ENCODE results near the gene RGS13.

Gene RGS13

DNA sequence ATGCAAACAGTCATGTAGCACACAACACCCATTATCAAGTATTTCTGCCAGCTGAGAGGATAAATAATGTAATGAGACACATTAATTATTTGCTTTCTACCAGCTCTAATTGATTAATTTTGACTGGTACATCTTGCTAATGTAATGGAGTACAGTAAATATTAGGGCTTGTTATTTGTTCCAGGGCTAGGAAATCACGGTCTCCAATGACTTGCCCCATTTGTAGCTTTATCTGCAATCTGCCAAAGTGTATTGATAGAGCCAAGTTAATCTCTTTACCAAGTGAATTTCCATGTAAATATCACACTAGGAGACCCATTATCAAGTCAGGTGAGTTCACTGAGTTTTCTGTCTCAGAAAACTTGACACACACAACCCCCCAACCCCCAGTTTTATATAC, 55.1 kb downstream of the RGS13 start:
- in situ Hi-C loops (cut with MboI; ENCODE audit: low pct_unique_long_range_greater_than_20kb, low sequenced_read_pairs, unreplicated experiment): no loop called here
- no peak for DNase-seq (ENCODE audit: low spot score)
- TF ChIP-seq, protein P1, sequence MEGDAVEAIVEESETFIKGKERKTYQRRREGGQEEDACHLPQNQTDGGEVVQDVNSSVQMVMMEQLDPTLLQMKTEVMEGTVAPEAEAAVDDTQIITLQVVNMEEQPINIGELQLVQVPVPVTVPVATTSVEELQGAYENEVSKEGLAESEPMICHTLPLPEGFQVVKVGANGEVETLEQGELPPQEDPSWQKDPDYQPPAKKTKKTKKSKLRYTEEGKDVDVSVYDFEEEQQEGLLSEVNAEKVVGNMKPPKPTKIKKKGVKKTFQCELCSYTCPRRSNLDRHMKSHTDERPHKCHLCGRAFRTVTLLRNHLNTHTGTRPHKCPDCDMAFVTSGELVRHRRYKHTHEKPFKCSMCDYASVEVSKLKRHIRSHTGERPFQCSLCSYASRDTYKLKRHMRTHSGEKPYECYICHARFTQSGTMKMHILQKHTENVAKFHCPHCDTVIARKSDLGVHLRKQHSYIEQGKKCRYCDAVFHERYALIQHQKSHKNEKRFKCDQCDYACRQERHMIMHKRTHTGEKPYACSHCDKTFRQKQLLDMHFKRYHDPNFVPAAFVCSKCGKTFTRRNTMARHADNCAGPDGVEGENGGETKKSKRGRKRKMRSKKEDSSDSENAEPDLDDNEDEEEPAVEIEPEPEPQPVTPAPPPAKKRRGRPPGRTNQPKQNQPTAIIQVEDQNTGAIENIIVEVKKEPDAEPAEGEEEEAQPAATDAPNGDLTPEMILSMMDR (IDR thresholded peaks at IDR 0.05; ENCODE audit: extremely low read depth, insufficient read depth, missing control alignments): no peak

DNA sequence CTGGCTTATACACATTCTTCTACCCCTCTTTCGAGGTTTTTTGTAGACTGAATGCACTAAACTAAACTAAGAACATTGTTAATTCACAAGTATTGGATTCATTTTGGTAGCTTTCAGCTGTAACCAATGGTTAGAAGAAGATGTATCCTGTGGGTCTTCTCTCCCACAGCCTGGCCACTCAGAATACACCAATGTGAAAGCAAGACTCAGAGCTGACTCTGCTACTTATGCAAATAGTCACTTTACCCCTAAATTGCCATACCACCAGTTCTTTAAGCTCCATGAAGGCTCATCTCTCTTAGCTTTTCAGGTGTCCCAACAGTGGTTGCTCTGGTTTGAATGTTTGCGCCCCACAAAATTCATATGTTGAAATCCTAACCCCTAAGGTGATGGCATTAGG, 60.1 kb downstream of the RGS13 start:
- in situ Hi-C loops (cut with MboI; ENCODE audit: low pct_unique_long_range_greater_than_20kb, low sequenced_read_pairs, unreplicated experiment): no loop called here

DNA sequence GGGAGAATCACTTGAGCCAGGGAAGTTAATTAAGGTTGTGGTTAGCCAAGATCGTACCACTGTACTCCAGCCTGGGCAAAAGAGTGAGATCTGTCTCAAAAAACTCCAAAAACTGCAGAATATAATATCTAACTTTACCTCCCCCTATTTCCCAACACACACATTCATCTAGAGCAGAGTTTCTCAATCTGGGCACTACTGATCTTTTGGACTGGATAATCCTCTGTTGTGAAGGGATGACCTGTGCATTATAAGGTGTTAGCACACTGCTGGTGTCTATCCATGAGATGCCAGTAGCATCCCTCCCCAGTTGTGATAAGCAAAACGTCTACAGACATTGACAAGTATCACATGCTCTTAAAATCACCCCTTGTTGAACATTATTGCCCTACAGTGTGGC, 61.8 kb downstream of the RGS13 start:
- no peak for DNase-seq (ENCODE audit: low spot score)
- in situ Hi-C loops (cut with MboI; ENCODE audit: low pct_unique_long_range_greater_than_20kb, low sequenced_read_pairs, unreplicated experiment): no loop called here
- TF ChIP-seq, protein P1 (IDR thresholded peaks at IDR 0.05; ENCODE audit: extremely low read depth, insufficient read depth, missing control alignments): no peak

More for the DNA sequence above, 60.1 kb downstream of the RGS13 start:
- TF ChIP-seq, protein P1 (IDR thresholded peaks at IDR 0.05; ENCODE audit: extremely low read depth, insufficient read depth, missing control alignments): no peak
- DNase-seq (ENCODE audit: low spot score): no peak

DNA sequence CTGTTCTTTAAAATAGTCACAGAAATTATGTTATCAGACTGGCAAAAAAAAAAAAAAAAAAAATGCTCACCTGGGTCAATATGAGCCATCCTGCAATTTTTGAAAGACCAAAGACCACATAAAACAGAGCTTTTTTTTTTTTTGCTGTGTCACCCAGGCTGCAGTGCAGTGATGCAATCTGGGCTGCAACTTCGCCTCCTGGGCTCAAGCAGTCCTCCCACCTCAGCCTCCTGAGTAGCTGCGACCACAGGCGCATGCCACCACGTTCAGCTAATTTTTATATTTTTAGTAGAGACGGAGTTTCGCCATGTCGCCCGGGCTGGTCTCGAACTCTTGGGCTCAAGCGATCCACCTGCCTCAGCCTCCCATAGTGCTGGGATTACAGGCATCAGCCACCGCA, 62.8 kb downstream of the RGS13 start:
- in situ Hi-C loops (cut with MboI; ENCODE audit: low pct_unique_long_range_greater_than_20kb, low sequenced_read_pairs, unreplicated experiment): no loop called here
- no peak for DNase-seq (ENCODE audit: low spot score)
- TF ChIP-seq, protein P1 (IDR thresholded peaks at IDR 0.05; ENCODE audit: extremely low read depth, insufficient read depth, missing control alignments): no peak

DNA sequence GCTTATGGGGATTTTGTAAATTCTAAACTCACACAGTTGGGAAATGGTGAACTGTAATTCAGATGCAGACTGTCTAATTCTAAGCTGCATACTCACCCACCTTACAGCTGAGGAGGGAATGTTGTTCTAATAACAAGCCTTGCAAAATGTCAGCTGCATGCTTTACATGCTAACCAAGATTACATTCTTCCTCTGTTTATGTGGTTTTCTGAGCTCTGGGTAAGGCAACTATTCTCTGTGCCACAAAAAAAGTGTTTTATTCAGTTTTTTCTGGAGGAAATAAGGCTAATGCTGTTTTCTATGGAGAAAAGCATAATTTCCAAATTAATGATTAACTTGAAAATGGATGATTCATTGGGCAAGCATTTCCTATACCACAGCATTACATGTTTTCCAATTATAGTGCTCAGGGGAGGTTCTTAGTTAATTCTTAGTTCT, 64.9 kb downstream of the RGS13 start:
- in situ Hi-C loops (cut with MboI; ENCODE audit: low pct_unique_long_range_greater_than_20kb, low sequenced_read_pairs, unreplicated experiment): no loop called here
- DNase-seq (ENCODE audit: low spot score): no peak
- TF ChIP-seq, protein P1 (IDR thresholded peaks at IDR 0.05; ENCODE audit: extremely low read depth, insufficient read depth, missing control alignments): no peak

DNA sequence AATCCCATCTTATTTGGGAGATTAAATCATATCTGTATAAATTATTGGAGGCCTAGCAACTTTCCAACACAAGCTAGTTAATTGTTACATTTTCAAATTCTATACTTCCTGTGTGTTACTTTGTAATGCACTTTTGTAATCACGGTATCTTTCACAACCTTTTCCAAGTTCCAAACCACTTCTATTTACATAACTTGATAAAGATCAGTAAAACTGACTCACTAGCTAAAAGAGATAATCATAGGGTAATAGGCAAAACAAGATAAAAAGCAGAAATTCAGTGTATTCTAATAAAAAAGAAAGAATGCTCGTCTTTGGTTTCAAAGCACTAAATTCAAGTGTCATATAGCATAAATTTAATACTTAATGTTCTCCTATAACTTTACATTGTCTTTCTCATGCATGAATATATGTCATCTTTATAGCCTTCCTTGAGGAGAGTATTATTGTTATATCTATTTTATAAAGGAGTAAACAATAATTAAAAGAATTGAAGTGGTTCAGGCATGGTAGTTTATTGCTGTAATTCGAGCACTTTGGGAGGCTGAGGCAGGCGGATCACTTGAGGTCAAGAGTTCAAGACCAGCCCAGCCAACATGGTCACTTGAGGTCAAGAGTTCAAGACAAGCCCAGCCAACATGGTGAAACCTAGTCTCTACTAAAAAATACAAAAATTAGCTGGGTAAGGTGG, 66.4 kb downstream of the RGS13 start:
- in situ Hi-C loops (cut with MboI; ENCODE audit: low pct_unique_long_range_greater_than_20kb, low sequenced_read_pairs, unreplicated experiment): no loop called here
- TF ChIP-seq, protein P1 (IDR thresholded peaks at IDR 0.05; ENCODE audit: extremely low read depth, insufficient read depth, missing control alignments): no peak
- DNase-seq (ENCODE audit: low spot score): no peak
